Subcutaneous adipose tissue (tissue), 4 donors: ENCODE measurements around the gene SOWAHB. TPM values are rescaled to one million over a fixed set of nuclear protein-coding genes. Genes with fewer than 3 reads are reported as not detected.

ENCODE experiments used
- CTCF ChIP-seq: fragments of 450-650 bp; IDR thresholded peaks from one replicate; pipeline ENCODE4 v1.5.1; 2016; ENCODE audit warnings: low read depth, mild to moderate bottlenecking, control low read depth, antibody characterized with exemption, moderate library complexity
- total RNA-seq, 4 donors: library from RNA; depleted of rRNA; stranded (reverse); fragments of >200 nt; gene quantifications; one replicate each; pipeline ENCODE4 v1.1.0, GENCODE V29; 2016

SOWAHB gene
- total RNA-seq, 4 donors from 2014 or later, result not detected

GRCh38 chr4:76902233-76902890 is 4.4 kb upstream of the SOWAHB start:
- no peak for TF ChIP-seq CTCF

- no peak for TF ChIP-seq CTCF
These were observed 1.2 kb upstream of the SOWAHB start for GRCh38 chr4:76898949-76899645.

- TF ChIP-seq CTCF, result no peak
These were observed 395 bp upstream of the SOWAHB start for GRCh38 chr4:76898385-76898692.

GRCh38 chr4:76896614-76897535 is 1.1 kb downstream of the SOWAHB start:
- no peak for TF ChIP-seq CTCF

GRCh38 chr4:76896048-76896447 is 1.9 kb downstream of the SOWAHB start:
- TF ChIP-seq CTCF, result no peak

- TF ChIP-seq CTCF, result no peak
These were observed 2.3 kb downstream of the SOWAHB start for GRCh38 chr4:76895619-76896018.
